ENCODE data around the gene RASA3. TPM values are rescaled to one million over a fixed set of nuclear protein-coding genes. Genes with fewer than 3 reads are reported as not detected.

The RASA3 gene
- total RNA-seq, 2 donors from 2014 or later = 8.6 to 12.5 TPM

DNA sequence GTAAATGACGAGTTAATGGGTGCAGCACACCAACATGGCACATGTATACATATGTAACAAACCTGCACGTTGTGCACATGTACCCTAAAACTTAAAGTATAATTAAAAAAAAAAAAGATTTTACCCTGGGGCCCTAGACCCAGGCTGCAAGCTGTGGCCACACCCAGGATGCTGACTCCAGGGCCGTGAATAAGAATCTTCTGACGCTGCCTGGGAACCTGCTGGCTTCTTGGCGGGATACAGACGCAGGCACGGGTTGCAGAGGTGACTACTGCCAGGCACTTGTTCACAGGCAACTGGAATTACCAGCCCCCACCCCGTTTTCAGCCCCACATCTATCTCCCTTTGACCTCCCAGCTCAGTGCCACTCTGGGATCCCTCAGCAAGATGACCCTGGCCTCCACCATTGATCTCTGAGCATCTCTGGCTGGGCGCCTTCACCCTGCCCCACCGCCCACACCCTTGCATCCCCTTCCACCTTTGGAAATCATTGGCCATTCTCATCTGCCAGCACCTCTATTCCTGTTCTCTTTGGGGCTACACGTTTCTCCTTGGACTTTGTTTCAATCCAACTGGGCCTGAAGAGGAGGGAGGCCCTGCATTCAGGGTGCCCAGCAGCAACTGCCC is 25.6 kb upstream of the RASA3 start:
- H3K4me1 ChIP-seq (replicated peaks) = no peaks in the 10 kb centered on the region
- H3K27ac ChIP-seq = no peak overlapping the region
- H3K4me3 ChIP-seq = no peak overlapping the region
- H3K27me3 ChIP-seq (replicated peaks; ENCODE audit: insufficient read depth) = no peaks in the 10 kb centered on the region
- H3K9me3 ChIP-seq = no peaks in the 10 kb centered on the region
- intact Hi-C loops (cut with DNase I) = no loop called here
- DNase-seq (ENCODE audit: low spot score) = no peak
- WGBS = 73% methylated on average over 10 of the region's 11 CpGs
- no peaks in the 10 kb centered on the region for H3K36me3 ChIP-seq
- TF ChIP-seq POLR2A (IDR thresholded peaks at IDR 0.05) = no peak
- TF ChIP-seq POLR2AphosphoS5 (IDR thresholded peaks at IDR 0.05) = no peak

DNA sequence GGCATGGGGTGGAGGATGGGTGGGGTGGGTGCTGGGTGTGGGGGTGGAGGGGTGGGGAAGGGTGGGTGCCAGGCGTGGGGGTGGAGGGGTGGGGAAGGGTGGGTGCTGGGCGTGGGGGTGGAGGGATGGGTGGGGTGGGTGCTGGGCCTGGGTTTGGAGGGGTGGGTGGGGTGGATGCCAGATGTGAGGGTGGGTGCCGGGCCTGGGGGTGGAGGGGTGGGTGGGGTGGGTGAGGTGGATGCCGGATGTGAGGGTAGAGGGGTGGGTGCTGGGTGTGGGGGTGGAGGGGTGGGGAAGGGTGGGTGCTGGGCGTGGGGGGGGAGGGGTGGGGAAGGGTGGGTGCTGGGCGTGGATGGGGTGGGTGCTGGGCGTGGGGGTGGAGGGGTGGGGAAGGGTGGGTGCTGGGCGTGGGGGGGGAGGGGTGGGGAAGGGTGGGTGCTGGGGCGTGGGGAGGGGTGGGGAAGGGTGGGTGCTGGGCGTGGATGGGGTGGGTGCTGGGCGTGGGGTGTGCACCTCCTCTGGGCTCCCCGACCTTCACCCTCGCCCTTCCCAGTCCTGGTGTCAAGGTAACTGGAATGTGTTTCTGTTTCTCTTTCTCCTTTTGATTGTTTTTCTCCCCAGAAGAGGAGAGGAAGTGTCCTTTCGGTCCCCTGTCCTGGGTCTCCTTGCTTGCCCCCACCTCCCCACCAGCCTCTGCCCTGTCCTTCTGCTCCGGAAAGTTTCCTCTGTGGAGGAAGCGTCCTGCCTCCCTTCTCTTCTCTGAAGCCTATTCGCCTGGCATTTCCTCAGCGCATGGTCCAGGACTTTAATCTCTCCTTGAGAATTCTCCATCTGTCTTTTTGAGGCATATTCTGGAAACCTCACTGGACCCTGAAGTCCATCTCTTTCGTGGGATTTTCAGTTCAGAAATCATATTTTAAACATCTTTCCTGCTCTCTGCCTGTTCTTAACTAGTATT is 23.8 kb upstream of the RASA3 start:
- 65% methylated on average over 11 of the region's 19 CpGs for WGBS
- no peak for DNase-seq (ENCODE audit: low spot score)
- H3K36me3 ChIP-seq = no peaks in the 10 kb centered on the region
- no peak overlapping the region for H3K4me3 ChIP-seq
- no peak overlapping the region for H3K27ac ChIP-seq
- no peaks in the 10 kb centered on the region for H3K27me3 ChIP-seq (replicated peaks; ENCODE audit: insufficient read depth)
- no peaks in the 10 kb centered on the region for H3K4me1 ChIP-seq (replicated peaks)
- intact Hi-C loops (cut with DNase I) = no loop called here
- H3K9me3 ChIP-seq = no peaks in the 10 kb centered on the region
- TF ChIP-seq POLR2A (IDR thresholded peaks at IDR 0.05) (no peak), POLR2AphosphoS5 (IDR thresholded peaks at IDR 0.05) (no peak)
- TF ChIP-seq, protein P1, sequence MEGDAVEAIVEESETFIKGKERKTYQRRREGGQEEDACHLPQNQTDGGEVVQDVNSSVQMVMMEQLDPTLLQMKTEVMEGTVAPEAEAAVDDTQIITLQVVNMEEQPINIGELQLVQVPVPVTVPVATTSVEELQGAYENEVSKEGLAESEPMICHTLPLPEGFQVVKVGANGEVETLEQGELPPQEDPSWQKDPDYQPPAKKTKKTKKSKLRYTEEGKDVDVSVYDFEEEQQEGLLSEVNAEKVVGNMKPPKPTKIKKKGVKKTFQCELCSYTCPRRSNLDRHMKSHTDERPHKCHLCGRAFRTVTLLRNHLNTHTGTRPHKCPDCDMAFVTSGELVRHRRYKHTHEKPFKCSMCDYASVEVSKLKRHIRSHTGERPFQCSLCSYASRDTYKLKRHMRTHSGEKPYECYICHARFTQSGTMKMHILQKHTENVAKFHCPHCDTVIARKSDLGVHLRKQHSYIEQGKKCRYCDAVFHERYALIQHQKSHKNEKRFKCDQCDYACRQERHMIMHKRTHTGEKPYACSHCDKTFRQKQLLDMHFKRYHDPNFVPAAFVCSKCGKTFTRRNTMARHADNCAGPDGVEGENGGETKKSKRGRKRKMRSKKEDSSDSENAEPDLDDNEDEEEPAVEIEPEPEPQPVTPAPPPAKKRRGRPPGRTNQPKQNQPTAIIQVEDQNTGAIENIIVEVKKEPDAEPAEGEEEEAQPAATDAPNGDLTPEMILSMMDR (IDR thresholded peaks at IDR 0.05) = no peak

DNA sequence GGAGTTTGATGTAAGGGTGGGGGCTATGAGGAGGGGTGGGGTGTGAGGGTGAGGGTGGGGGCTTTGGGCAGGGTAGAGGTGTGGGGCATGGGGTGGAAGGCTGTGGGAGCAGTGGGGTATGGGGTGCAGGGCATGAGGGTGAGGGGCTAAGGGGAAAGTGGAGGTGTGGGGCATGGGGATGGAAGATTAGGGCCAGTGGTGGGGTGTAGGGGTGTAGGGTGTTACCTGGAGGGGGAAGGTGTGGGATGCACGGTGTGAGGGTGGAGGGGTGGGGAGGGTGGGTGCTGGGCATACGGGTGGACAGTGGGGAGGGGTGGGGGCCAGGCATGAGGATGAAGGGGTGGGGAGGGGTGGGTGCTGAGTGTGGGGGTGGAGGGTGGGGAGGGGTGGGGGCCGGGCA is 22.9 kb upstream of the RASA3 start:
- no peaks in the 10 kb centered on the region for H3K4me1 ChIP-seq (replicated peaks)
- H3K27ac ChIP-seq = no peak overlapping the region
- H3K9me3 ChIP-seq = no peaks in the 10 kb centered on the region
- WGBS = 64% methylated on average over 2 of the region's 3 CpGs
- intact Hi-C loops (cut with DNase I) = no loop called here
- H3K4me3 ChIP-seq = no peak overlapping the region
- DNase-seq (ENCODE audit: low spot score) = no peak
- TF ChIP-seq POLR2AphosphoS5 (IDR thresholded peaks at IDR 0.05) = no peak
- TF ChIP-seq POLR2A (IDR thresholded peaks at IDR 0.05) = no peak
- TF ChIP-seq, protein P1 (IDR thresholded peaks at IDR 0.05) = no peak
- H3K27me3 ChIP-seq (replicated peaks; ENCODE audit: insufficient read depth) = no peaks in the 10 kb centered on the region
- no peaks in the 10 kb centered on the region for H3K36me3 ChIP-seq

DNA sequence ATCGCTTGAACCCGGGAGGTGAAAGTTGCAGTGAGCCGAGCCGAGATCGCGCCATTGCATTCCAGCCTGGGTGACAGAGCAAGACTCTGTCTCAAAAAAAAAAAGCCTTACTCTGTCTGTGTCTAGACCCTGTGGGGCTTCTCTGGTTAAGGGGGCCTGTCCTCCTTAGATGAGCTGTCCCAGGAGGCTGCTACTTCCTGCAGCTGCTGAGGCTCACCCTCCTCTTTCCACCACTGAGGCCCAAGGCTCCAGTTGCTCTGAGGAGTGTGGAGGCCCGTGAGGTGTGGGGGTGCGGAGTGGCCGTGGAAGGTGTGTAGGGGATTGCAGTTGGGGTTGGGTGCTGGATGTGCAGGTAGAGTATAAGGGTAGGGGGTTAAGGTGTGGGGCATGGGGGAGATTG is 22.1 kb upstream of the RASA3 start:
- intact Hi-C loops (cut with DNase I) = no loop called here
- WGBS = 84% methylated on average over 9 of the region's 9 CpGs

DNA sequence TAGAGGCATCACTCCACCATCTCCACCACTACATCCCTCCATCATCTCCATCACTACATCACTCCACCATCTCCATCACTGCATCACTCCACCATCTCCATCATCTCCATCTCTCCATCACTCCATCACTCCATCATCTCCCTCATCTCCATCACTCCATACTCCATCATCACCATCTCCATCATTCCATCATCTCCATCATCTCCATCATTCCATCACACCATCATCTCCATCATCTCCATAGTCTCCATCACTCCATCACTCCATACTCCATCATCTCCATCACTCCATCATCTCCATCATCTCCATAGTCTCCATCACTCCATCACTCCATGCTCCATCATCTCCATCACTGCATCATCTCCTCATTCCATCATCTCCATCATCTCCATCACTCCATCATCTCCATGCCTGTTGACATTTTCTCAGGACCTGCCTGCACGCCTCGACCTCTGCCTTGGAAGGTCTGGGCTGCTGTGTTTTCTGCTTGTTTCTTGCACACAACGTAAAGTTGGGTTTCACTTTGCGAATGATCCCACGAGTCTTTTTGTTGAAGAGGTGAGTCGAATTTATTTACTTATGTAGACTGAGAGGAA is 21.2 kb upstream of the RASA3 start:
- H3K27me3 ChIP-seq (replicated peaks; ENCODE audit: insufficient read depth) = no peaks in the 10 kb centered on the region
- H3K4me3 ChIP-seq = no peak overlapping the region
- intact Hi-C loops (cut with DNase I) = no loop called here
- no peak overlapping the region for H3K27ac ChIP-seq
- no peak for DNase-seq (ENCODE audit: low spot score)
- H3K9me3 ChIP-seq = no peaks in the 10 kb centered on the region
- TF ChIP-seq POLR2A (IDR thresholded peaks at IDR 0.05) (no peak), POLR2AphosphoS5 (IDR thresholded peaks at IDR 0.05) (no peak)
- TF ChIP-seq, protein P1 (IDR thresholded peaks at IDR 0.05) = no peak
- H3K4me1 ChIP-seq (replicated peaks) = no peaks in the 10 kb centered on the region
- 97% methylated on average over 6 of the region's 6 CpGs for WGBS
- no peaks in the 10 kb centered on the region for H3K36me3 ChIP-seq

More for the DNA sequence above, 22.1 kb upstream of the RASA3 start:
- Histone ChIP-seq H3K27ac (no peak overlapping the region), H3K4me3 (no peak overlapping the region), H3K4me1 (replicated peaks) (no peaks in the 10 kb centered on the region), H3K9me3 (no peaks in the 10 kb centered on the region), H3K27me3 (replicated peaks; ENCODE audit: insufficient read depth) (no peaks in the 10 kb centered on the region), H3K36me3 (no peaks in the 10 kb centered on the region)
- no peak for DNase-seq (ENCODE audit: low spot score)
- no peak for TF ChIP-seq POLR2AphosphoS5 (IDR thresholded peaks at IDR 0.05)
- TF ChIP-seq, protein P1 (IDR thresholded peaks at IDR 0.05) = no peak
- TF ChIP-seq POLR2A (IDR thresholded peaks at IDR 0.05) = no peak
